NCI-H1694 (cell line): ENCODE results near the gene ZNF319.
"Not testable (repeated sequence)": the region's sequence is repeated elsewhere in the genome, so short reads cannot be mapped to it uniquely, and the experiment has no call there.

Source experiments
- DNase-seq: peaks from one replicate; lab custom pipeline; 2025; lab: John Stamatoyannopoulos, UW

The ZNF319 gene

GRCh38 chr16:57997528-57998265 lies 2.8 kb downstream of the ZNF319 start:
- no peak for DNase-seq

DNA sequence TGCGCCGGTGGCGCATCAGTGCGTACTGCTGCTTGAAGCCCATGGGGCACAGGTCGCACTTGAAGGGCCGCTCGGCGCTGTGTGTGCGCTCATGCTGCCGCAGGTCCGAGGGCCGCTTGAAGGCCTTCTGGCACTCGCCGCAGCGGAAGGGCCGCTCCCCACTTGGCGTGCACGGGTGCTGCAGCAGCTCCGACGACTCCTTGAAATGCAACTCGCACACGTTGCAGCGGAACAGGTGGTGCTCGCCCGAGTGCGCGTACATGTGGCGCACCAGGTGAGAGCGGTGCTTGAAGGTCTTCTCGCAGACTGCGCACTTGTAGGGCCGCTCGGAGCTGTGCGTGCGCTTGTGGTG lies 3.3 kb downstream of the ZNF319 start:
- DNase-seq: no peak

DNA sequence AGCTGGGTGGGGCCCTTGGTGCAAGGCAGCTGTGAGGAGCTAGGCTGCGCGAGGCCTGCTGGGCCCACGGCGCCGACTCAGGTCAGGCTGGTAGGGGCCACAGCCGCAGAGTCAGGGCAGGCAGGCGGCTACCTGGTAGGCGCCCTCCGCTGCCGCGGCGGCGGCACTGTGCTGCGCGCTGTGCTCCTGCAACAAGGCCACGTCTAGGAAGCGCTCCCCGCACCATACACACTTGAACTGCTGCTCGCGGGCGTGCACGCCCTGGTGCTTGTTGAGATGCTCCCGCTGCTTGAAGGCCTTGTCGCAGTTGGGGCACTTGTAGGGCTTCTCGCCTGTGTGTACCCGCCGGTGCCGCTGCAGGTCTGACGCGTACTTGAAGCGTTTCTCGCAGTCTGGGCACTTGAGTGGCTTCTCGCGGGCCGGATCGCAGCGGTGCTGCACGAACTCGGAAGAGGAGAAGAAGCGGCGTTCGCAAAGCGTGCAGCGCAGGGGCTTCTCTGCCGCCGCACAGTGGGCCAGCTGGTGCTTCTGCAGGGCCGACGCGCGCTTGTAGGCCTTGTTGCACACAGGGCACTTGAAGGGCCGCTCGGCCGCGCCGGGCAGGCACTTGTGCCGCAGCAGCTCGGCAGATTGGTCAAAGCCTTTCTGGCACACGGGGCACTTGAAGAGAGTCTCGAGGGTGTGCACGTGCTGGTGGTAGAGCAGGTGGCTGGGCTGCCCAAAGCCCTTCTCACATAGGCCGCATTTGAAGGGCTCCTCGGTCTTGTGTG lies 3.9 kb downstream of the ZNF319 start:
- no peak for DNase-seq

GRCh38 chr16:57995721-57996405 lies 4.6 kb downstream of the ZNF319 start:
- DNase-seq: no peak

DNA sequence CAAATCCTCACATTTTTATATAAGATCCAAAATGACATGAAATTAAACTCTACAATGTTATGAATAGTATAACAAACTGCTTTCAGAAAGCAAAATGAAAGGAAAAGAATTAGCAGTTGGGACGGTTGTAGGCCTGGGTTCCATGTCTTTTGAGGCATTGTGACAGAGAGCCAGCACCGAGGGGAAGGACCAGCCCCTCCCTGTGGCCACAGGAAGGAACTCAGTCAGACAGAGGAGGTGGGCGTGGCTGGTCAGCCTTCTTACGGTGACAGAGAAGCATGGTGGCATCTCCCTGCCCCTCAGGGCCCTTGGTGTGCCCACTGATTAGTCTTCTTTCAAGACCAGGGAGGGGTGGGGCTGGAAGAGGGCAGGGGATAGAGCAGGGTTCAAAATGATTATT lies 5.7 kb downstream of the ZNF319 start:
- no peak for DNase-seq

- no peak for DNase-seq
Measured at GRCh38 chr16:57994361-57994760, 6.1 kb downstream of the ZNF319 start.

- DNase-seq: no peak
Measured at GRCh38 chr16:57993897-57994296, 6.6 kb downstream of the ZNF319 start.

- no peak for DNase-seq
Measured at GRCh38 chr16:57993438-57993837, 7.0 kb downstream of the ZNF319 start.

DNA sequence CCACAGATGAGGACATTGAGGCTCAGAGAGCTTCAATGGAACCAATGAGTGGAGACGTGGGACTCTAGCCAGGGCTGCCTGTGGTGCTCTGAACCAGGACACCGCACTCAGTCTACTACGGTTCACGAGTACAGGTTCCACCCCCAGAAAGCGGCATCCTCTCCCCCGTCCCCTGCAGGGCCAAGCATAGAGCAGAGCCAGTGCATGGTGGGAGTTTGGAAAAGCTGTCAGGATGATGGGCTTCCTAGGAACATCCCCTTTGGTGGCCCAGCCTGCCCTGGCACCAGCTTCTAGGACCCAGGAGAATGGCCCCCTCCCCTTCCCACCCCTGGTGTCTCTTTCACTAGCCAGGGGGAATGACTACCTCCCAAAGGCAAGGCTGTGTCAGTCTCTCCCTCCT lies 8.4 kb downstream of the ZNF319 start:
- DNase-seq: no peak

- DNase-seq: no peak
Measured at GRCh38 chr16:57991551-57992059, 8.9 kb downstream of the ZNF319 start.

DNA sequence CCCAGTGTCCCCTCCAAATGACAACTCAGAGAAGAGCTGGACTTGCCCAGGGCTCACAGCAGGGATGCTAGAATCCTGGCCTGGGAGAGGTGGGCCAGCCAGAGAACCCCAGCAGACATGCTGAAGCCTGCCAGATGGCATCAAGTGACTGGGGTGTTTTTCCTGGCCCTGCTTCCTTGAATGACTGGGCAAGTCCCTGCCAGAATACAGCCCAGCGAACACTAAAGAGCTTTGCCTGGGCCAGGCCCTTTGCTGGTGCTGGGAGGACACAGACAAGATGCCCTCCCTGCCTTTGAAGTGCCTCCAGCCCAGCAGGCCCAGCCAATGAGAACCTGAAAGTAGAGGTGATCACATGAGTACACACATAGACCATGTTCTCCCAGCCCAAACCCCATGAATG lies 11.5 kb downstream of the ZNF319 start:
- no peak for DNase-seq

DNA sequence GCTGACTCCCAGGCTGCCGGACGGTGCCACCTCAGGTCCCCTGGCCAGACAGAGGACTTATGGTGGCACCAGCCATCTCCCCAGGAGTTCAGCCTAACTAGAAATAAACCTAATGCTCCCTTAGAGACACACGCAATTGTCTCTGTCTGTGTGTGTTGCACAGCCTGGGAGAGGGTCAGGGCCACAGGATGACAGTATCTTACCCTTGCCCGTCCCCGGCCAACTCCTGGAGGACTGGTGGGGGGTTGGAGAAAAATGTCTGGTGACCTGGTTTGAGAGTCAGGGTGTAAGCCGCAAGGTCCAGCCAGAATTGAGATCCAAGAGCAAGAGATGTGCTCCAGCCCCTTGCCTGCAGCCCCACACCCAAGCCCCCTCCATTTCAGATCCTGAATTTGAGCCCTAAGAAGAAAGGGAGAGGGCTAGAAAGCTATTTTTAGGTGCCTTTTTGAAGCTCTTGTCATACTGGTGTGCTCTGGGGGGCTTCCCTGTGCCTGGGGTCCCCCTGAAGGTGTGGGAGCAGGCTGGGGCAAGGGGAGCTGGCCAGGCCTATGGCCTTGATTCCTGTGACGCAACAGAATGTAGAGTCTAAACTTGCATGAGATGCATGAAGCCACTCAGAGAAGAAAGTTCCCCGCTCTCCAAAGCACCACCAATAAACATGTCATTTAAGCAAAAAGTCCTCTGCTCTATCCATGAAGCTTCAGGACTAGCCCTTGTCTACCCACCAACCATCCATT lies 12.9 kb downstream of the ZNF319 start:
- no peak for DNase-seq

DNA sequence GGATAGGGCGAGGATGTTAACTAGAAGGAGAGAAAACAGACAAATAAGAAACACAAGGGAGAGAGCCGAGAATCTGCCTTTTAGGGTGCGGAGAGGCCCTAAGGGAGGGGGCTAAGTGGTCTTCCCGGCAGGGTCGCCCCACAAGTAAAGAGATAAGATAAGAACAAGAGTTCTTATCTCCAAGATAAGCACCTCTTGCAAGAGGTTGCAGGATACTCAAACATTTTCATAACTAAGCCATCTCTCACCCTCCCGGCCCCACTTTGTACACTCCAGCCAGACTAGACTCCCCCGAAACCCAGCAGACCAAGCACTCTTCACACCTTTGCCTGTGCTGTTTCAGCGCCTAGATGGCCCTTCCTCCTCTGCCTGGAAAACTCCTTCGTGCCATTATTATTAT lies 14.3 kb downstream of the ZNF319 start:
- DNase-seq: no peak

- no peak for DNase-seq
Measured at GRCh38 chr16:57985204-57986181, 15.0 kb downstream of the ZNF319 start.

DNA sequence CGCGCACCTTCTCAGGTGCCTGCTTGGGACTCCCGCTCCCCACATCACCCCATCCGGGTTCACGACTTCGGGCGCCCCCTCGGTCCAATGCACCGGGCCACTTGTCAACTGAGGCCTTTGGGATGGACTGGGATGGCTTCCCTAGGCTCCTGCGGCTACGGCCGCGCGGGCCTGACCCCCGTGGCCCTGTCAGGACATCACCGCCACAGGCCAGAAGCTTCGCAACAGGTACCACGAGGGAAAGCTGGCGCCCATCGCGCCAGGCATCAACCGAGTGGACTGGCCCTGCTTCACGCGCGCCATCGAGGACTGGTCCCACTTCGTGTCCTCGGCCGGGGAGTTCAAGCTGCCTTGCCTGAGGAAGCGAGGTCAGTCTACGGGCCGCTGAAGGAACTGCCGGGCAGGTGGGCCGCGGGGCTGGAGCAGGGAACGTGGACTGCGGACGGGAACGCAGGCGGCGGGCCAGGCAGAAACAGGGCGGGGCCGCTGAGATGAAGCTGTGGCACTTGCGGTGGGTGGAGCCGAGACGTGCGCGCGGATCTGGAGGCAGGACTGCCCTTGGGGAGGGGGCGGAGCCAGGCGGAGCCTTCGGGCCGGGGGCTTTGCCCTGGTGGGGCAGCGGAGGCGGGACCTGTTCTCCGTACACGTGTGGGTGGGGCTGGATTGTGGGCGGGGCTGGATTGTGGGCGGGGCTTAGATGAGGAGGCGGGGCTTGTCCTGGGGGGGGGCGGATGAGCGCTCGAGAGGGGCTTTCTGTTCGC lies 15.8 kb downstream of the ZNF319 start:
- DNase-seq: no peak

DNA sequence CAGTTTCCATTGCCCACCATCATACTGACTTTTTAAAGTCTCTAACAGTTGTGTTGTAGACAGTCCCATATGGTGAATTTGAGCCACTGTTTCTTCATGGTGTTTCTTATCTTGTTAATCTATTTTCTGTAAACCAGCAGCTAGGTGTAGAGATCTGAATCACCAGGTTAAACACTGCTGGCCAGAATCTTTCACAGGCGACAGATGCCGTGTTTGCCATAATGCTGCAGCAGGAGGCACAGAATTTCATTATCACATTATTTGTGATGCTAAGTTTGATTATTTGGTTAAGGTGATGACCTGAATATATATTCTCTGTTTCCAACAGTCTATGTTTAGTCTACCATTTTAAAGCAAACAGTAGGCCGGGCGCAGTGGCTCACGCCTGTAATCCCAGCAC lies 18.1 kb downstream of the ZNF319 start:
- DNase-seq: no peak

DNA sequence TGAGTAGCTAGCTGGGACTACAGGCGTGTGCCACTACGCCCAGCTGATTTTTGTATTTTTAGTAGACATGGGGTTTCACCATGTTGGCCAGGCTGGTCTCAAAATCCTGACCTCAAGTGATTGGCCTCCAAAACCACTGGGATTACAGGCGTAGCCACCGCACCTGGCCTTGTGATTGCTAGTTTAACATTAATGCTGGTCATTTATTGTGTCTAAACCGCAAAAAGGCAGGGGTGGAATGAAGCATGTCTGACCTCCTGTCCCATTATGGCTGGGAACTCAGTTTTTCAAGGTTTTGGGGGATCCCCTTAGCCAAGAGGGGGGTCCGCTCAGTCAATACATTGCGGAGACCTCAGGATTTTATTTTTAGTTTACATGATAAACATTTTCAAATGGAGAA lies 18.8 kb downstream of the ZNF319 start:
- DNase-seq: no peak

GRCh38 chr16:57979006-57979585 lies 21.4 kb downstream of the ZNF319 start:
- no peak for DNase-seq

DNA sequence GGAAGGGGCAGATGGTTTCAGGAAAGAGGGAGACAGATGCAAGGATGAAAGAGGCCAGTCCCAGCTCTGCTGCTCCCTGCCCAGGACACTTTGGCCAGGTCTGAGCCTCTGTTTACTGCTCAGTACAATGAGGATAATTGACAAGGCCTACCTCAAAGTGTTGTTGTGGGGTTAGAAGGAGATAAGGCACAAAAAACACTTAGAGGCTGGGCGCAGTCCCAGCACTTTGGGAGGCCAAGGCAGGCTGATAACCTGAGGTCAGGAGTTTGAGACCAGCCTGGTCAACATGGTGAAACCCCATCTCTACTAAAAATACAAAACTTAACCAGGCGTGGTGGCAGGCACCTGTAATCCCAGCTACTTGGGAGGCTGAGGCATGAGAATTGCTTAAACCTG lies 22.4 kb downstream of the ZNF319 start:
- not testable (repeated sequence) for DNase-seq
